Right lobe of liver (tissue), 4 donors: ENCODE data around the gene ERCC3.

Experiments
- CTCF ChIP-seq, 4 donors: fragments of 200-600 bp in 3 of 4; fragments of 450-650 bp in 1 of 4; IDR thresholded peaks; one replicate each; pipeline versions ENCODE4 v1.5.1 to v1.8.0; 2016 to 2022; ENCODE audit warnings: antibody characterized with exemption in 4 of 4, mild to moderate bottlenecking in 2 of 4
- POLR2A ChIP-seq: fragments of 450-650 bp; IDR thresholded peaks from one replicate; pipeline ENCODE4 v1.6.1; 2017; ENCODE audit warnings: antibody characterized with exemption, mild to moderate bottlenecking
- donor health status: DM: no; HTN: no; CAD: no.
- donor health status: DM: no; HTN: no; CAD: no.
- donor health status: DM: no; HTN: yes; CAD: no.

- no peak for TF ChIP-seq CTCF (IDR thresholded peaks at IDR 0.05)
- no peak for TF ChIP-seq POLR2A
These were observed 73.7 kb downstream of the ERCC3 start, which contains the start of gene CYP27C1 for GRCh38 chr2:127220102-127220767.
